ENCODE results near the gene FAM124A. TPM values are rescaled to one million over a fixed set of nuclear protein-coding genes. Genes with fewer than 3 reads are reported as not detected.

Gene FAM124A
- total RNA-seq, 5 donors from 2014 or later (not counting 1 experiment from before 2014, with no cell fraction given), result 0.09 TPM; not detected in 4

DNA sequence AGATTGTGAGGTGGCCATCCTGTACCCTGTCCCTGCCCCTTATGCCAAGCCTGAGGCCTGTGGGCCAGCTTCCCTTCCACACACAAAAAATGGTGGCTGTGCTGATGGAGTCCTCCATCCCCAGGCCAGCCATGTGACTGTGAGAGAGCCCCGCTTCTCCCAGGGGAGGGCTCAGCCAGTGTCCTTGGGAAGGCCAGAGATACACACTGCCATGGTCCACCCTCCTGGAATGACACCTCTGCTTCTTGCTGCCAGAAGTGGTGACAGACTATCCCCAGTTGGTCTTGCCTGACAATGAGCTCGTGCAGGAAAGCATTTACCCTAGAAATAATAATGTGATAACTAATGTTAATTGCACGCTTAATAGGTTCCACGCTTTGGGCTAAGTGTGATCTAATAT, 38.0 kb downstream of the FAM124A start:
- H3K27ac Mint-ChIP-seq, result no peak overlapping the region
- 78% methylated on average over 1 of the region's 4 CpGs for WGBS (ENCODE audit: insufficient coverage)
- Histone ChIP-seq H3K27me3 (replicated peaks in 1 of 2; ENCODE audit: control insufficient read depth in 2 of 2, extremely low read depth in 1 of 2, insufficient read depth in 2 of 2, low read length in 1 of 2) (peaks cover 0 to 8% of the 10 kb centered on the region in 2 experiments), H3K27ac (ENCODE audit: low read length) (no peak overlapping the region), H3K9me3 (no peaks in the 10 kb centered on the region), H3K4me3 (ENCODE audit: control insufficient read depth in 1 of 2, extremely low read depth in 1 of 2, low read length in 1 of 2) (no peak overlapping the region), H3K36me3 (ENCODE audit: control insufficient read depth in 2 of 2, extremely low read depth in 1 of 2, insufficient read depth in 1 of 2, low read length in 1 of 2) (no peaks in the 10 kb centered on the region), H3K4me1 (ENCODE audit: control insufficient read depth in 1 of 2, extremely low read depth in 1 of 2, insufficient read depth in 2 of 2, low read length in 2 of 2) (no peaks in the 10 kb centered on the region)
- peaks cover 0 to 2% of the 10 kb centered on the region in 2 donors for H3K27me3 Mint-ChIP-seq
- no peak for ATAC-seq (replicated peaks in 1 of 4)
- H3K36me3 Mint-ChIP-seq, result no peaks in the 10 kb centered on the region
- POLR2A ChIA-PET, result no interaction called here
- no peak overlapping the region for H3K4me3 Mint-ChIP-seq
- H3K4me1 Mint-ChIP-seq, result no peaks in the 10 kb centered on the region
- CTCF ChIA-PET, result no interaction called here
- DNase-seq, result no peak
- no peaks in the 10 kb centered on the region for H3K9me3 Mint-ChIP-seq

DNA sequence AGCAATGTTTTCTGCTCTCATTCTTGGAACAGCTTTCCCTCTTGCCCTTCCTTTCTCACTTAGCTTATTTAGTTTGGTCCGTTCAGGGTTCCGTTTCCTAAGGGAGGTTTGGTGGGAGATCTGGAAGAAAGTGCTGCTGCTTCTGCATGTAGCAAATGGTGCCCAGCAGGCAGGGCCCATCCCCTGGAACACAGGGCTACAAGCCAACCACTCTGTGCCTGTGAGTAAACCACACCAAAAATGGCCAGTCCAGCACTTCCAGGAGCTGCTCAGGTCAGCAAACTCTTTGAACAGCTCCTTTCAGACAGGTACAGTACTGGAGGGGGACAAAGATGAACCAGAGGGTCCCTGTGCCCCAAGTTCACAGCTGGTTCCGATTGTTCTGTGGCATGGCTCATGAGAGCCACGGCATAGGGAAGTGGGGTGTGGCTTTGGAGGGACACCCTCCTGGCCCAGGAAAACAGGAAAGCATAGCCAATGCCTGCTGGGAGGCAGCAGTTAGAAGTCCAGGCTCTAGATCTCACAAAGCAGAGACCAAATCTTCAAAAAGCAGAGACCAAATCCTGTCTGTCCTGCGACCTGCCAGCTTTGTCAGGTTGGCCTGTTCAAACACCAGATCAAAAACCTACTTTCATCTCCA, 39.5 kb downstream of the FAM124A start:
- CTCF ChIA-PET, result no interaction called here
- H3K36me3 Mint-ChIP-seq, result no peaks in the 10 kb centered on the region
- Histone ChIP-seq H3K4me1 (ENCODE audit: control insufficient read depth in 1 of 2, extremely low read depth in 1 of 2, insufficient read depth in 2 of 2, low read length in 2 of 2) (no peaks in the 10 kb centered on the region), H3K27me3 (replicated peaks in 1 of 2; ENCODE audit: control insufficient read depth in 2 of 2, extremely low read depth in 1 of 2, insufficient read depth in 2 of 2, low read length in 1 of 2) (peaks cover 0 to 8% of the 10 kb centered on the region in 2 experiments), H3K9me3 (no peaks in the 10 kb centered on the region), H3K27ac (ENCODE audit: low read length) (no peak overlapping the region), H3K4me3 (ENCODE audit: control insufficient read depth in 1 of 2, extremely low read depth in 1 of 2, low read length in 1 of 2) (no peak overlapping the region), H3K36me3 (ENCODE audit: control insufficient read depth in 2 of 2, extremely low read depth in 1 of 2, insufficient read depth in 1 of 2, low read length in 1 of 2) (no peaks in the 10 kb centered on the region)
- H3K9me3 Mint-ChIP-seq, result no peaks in the 10 kb centered on the region
- H3K27me3 Mint-ChIP-seq, result peaks cover 0 to 2% of the 10 kb centered on the region in 2 donors
- WGBS (ENCODE audit: insufficient coverage), result no CpG with 5 or more reads among the region's 5 CpGs
- POLR2A ChIA-PET, result no interaction called here
- H3K4me1 Mint-ChIP-seq, result no peaks in the 10 kb centered on the region
- no peak overlapping the region for H3K4me3 Mint-ChIP-seq
- no peak for ATAC-seq (replicated peaks in 1 of 4)
- no peak for DNase-seq
- H3K27ac Mint-ChIP-seq, result no peak overlapping the region

GRCh38 chr13:51262501-51263211, 40.5 kb downstream of the FAM124A start:
- Histone ChIP-seq H3K4me1 (ENCODE audit: control insufficient read depth in 1 of 2, extremely low read depth in 1 of 2, insufficient read depth in 2 of 2, low read length in 2 of 2) (no peaks in the 10 kb centered on the region), H3K4me3 (ENCODE audit: control insufficient read depth in 1 of 2, extremely low read depth in 1 of 2, low read length in 1 of 2) (no peak overlapping the region), H3K9me3 (no peaks in the 10 kb centered on the region), H3K27me3 (replicated peaks in 1 of 2; ENCODE audit: control insufficient read depth in 2 of 2, extremely low read depth in 1 of 2, insufficient read depth in 2 of 2, low read length in 1 of 2) (peaks cover 0 to 8% of the 10 kb centered on the region in 2 experiments), H3K27ac (ENCODE audit: low read length) (no peak overlapping the region), H3K36me3 (ENCODE audit: control insufficient read depth in 2 of 2, extremely low read depth in 1 of 2, insufficient read depth in 1 of 2, low read length in 1 of 2) (no peaks in the 10 kb centered on the region)
- Mint-ChIP-seq H3K27me3 (peaks cover 0 to 2% of the 10 kb centered on the region in 2 donors), H3K27ac (no peak overlapping the region), H3K4me1 (no peaks in the 10 kb centered on the region), H3K9me3 (no peaks in the 10 kb centered on the region), H3K4me3 (no peak overlapping the region), H3K36me3 (no peaks in the 10 kb centered on the region)
- DNase-seq, result no peak
- CTCF ChIA-PET, result no interaction called here
- no peak for ATAC-seq (replicated peaks in 1 of 4)
- POLR2A ChIA-PET, result no interaction called here
- WGBS (ENCODE audit: insufficient coverage), result 83% methylated on average over 2 of the region's 8 CpGs

- no peaks in the 10 kb centered on the region for H3K4me1 Mint-ChIP-seq
- H3K27me3 ChIP-seq (replicated peaks in 1 of 2; ENCODE audit: control insufficient read depth in 2 of 2, extremely low read depth in 1 of 2, insufficient read depth in 2 of 2, low read length in 1 of 2), result peaks cover 0 to 8% of the 10 kb centered on the region in 2 experiments
- no peaks in the 10 kb centered on the region for H3K4me1 ChIP-seq (ENCODE audit: control insufficient read depth in 1 of 2, extremely low read depth in 1 of 2, insufficient read depth in 2 of 2, low read length in 2 of 2)
- no peaks in the 10 kb centered on the region for H3K36me3 Mint-ChIP-seq
- ATAC-seq (replicated peaks in 1 of 4) (no peak), DNase-seq (no peak)
- H3K36me3 ChIP-seq (ENCODE audit: control insufficient read depth in 2 of 2, extremely low read depth in 1 of 2, insufficient read depth in 1 of 2, low read length in 1 of 2), result no peaks in the 10 kb centered on the region
- no peak overlapping the region for H3K27ac ChIP-seq (ENCODE audit: low read length)
- H3K27me3 Mint-ChIP-seq, result peaks cover 0 to 4% of the 10 kb centered on the region in 2 donors
- H3K4me3 Mint-ChIP-seq, result no peak overlapping the region
- no peaks in the 10 kb centered on the region for H3K9me3 ChIP-seq
- H3K9me3 Mint-ChIP-seq, result no peaks in the 10 kb centered on the region
- WGBS (ENCODE audit: insufficient coverage), result 100% methylated on average over 1 of the region's 1 CpG
- POLR2A ChIA-PET, result no interaction called here
- H3K4me3 ChIP-seq (ENCODE audit: control insufficient read depth in 1 of 2, extremely low read depth in 1 of 2, low read length in 1 of 2), result no peak overlapping the region
- H3K27ac Mint-ChIP-seq, result no peak overlapping the region
- CTCF ChIA-PET, result no interaction called here
Observed at GRCh38 chr13:51266642-51267041, 44.4 kb downstream of the FAM124A start.

DNA sequence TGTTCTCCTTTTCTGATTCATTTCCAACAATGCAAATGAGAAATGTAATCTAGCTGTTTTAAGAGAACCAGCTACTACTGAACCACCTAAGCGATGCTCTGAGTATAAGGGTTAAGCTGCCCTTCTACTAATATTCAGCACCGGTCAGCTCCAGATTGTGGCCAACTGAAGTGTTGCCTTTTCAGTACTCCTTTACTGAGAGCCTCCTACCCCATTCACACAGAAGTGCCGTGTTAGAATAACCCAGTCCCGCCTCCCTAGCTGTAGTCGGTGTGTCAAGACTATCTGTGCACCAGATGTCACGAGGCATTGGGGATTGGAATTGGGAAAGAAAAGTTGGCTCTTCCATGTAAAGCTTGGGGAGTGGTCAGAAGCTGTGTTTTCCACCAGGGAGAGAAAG, 45.4 kb downstream of the FAM124A start:
- Mint-ChIP-seq H3K9me3 (no peaks in the 10 kb centered on the region), H3K4me1 (no peaks in the 10 kb centered on the region), H3K27ac (no peak overlapping the region), H3K4me3 (no peak overlapping the region), H3K36me3 (no peaks in the 10 kb centered on the region), H3K27me3 (peaks cover 0 to 4% of the 10 kb centered on the region in 2 donors)
- H3K36me3 ChIP-seq (ENCODE audit: control insufficient read depth in 2 of 2, extremely low read depth in 1 of 2, insufficient read depth in 1 of 2, low read length in 1 of 2), result no peaks in the 10 kb centered on the region
- H3K27ac ChIP-seq (ENCODE audit: low read length), result no peak overlapping the region
- H3K27me3 ChIP-seq (replicated peaks in 1 of 2; ENCODE audit: control insufficient read depth in 2 of 2, extremely low read depth in 1 of 2, insufficient read depth in 2 of 2, low read length in 1 of 2), result peaks cover 0 to 8% of the 10 kb centered on the region in 2 experiments
- H3K9me3 ChIP-seq, result no peaks in the 10 kb centered on the region
- H3K4me3 ChIP-seq (ENCODE audit: control insufficient read depth in 1 of 2, extremely low read depth in 1 of 2, low read length in 1 of 2), result no peak overlapping the region
- 90% methylated on average over 3 of the region's 6 CpGs for WGBS (ENCODE audit: insufficient coverage)
- H3K4me1 ChIP-seq (ENCODE audit: control insufficient read depth in 1 of 2, extremely low read depth in 1 of 2, insufficient read depth in 2 of 2, low read length in 2 of 2), result no peaks in the 10 kb centered on the region
- no peak for DNase-seq
- ChIA-PET CTCF (no interaction called here), POLR2A (no interaction called here)
- ATAC-seq (replicated peaks in 1 of 4), result no peak

- no peaks in the 10 kb centered on the region for H3K9me3 Mint-ChIP-seq
- Histone ChIP-seq H3K36me3 (ENCODE audit: control insufficient read depth in 2 of 2, extremely low read depth in 1 of 2, insufficient read depth in 1 of 2, low read length in 1 of 2) (no peaks in the 10 kb centered on the region), H3K27me3 (replicated peaks in 1 of 2; ENCODE audit: control insufficient read depth in 2 of 2, extremely low read depth in 1 of 2, insufficient read depth in 2 of 2, low read length in 1 of 2) (no peaks in the 10 kb centered on the region), H3K27ac (ENCODE audit: low read length) (no peak overlapping the region), H3K4me1 (ENCODE audit: control insufficient read depth in 1 of 2, extremely low read depth in 1 of 2, insufficient read depth in 2 of 2, low read length in 2 of 2) (no peaks in the 10 kb centered on the region), H3K9me3 (no peaks in the 10 kb centered on the region), H3K4me3 (ENCODE audit: control insufficient read depth in 1 of 2, extremely low read depth in 1 of 2, low read length in 1 of 2) (no peak overlapping the region)
- no peak for ATAC-seq (replicated peaks in 1 of 4)
- no peak for DNase-seq
- H3K27ac Mint-ChIP-seq, result no peak overlapping the region
- no peak overlapping the region for H3K4me3 Mint-ChIP-seq
- H3K27me3 Mint-ChIP-seq, result peaks cover 0 to 4% of the 10 kb centered on the region in 2 donors
- ChIA-PET CTCF (no interaction called here), POLR2A (no interaction called here)
- H3K36me3 Mint-ChIP-seq, result no peaks in the 10 kb centered on the region
- H3K4me1 Mint-ChIP-seq, result no peaks in the 10 kb centered on the region
Observed at GRCh38 chr13:51269039-51269438, 46.8 kb downstream of the FAM124A start.
